Activated CD8-positive, alpha-beta memory T cell treated with anti-CD3 and anti-CD28 coated beads for 1 hour (primary cell): ENCODE measurements around the gene GJB4.
A peak's percentile ranks its signal among the peaks of the same experiment; 100 is the strongest.

ENCODE experiments used
- DNase-seq, 2 donors: peaks; one replicate each; pipeline ENCODE4 v3.0.0-alpha.2; 2020; ENCODE audit warnings: low read depth in 1 of 2; ENCODE audit errors: extremely low read depth in 1 of 2

Gene GJB4

DNA sequence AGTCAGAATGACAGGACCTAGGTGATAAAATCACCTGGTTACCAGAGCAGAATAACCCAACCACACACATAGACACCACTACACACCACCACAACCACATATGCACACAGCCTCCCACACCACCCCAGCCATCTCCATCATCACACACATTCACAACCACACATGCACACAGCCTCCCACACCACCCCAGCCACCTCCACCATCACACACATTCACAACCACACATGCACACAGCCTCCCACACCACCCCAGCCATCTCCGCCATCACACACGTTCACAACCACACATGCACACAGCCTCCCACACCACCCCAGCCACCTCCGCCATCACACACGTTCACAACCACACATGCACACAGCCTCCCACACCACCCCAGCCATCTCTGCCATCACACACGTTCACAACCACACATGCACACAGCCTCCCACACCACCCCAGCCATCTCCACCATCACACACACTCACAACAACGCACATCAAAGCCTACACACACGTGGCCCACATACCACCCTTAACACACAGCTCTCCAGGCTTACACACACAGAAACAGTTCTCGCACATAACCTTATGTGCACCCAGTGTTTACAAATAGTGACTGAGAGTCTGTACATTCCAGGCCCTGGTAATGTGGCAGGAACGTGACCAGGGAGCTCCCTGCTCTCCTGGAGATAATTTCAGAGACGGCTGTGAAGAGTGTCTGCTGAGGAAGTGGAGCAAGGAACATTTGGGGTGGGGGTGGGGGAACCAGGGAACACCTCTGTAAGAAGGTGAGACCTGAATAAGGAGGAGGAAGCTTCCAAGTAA lies 18.2 kb downstream of the GJB4 start:
- no peak for DNase-seq

DNA sequence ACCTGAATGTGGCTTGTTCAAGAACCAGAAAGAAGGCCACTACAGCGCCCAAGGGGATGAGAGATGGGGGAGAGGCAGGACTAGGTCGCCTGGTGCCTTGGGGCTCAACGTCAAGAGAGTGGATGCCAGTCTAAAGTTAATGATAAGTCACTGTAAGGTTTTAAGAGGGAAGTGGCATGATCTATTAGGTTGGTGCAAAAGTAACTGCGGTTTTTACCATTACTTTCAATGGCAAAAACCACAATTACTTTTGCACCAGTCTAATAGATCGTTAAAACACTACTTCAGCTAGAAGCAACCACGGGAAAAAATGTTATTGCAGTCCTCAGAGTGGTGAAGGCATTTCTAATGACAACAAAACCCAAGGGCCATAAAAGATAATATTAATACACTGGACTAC lies 18.8 kb downstream of the GJB4 start:
- no peak for DNase-seq

DNA sequence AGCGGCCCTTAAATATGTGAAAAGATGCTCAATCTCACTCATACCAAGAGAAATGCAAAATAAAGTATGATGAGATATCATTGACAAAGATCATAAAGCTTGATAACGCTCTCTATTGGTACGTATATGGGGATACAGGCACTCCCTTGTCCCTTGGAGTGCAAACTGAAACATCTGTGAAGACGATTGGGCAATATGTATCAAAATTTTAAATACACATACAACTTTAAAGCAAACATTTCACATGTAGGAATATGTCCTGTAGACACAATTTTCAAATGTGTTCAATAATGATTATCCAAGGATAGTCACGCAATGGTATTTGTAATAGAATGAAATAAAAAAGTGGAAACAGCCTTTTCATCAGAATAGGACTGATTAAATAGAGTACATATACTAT lies 19.5 kb downstream of the GJB4 start:
- no peak for DNase-seq

DNA sequence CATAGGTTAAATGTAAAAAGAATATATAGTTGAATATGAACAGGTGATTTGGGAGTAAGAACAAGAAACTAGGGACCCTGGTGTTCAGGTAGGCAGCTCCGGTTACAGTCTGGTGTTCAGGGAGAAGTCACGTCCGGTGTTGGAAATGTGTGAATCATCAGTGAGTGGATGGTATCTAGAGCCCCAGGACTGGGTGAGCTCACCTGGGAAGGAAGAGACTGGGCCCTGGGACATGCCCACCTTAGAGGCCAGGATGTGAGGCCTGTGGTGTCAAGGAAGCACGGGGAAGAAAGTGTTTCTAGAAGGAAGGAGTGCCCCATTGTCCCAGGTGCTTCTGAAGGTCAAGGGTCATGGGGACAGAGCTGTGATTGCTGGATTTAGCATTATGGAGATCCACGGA lies 20.0 kb downstream of the GJB4 start:
- no peak for DNase-seq

DNA sequence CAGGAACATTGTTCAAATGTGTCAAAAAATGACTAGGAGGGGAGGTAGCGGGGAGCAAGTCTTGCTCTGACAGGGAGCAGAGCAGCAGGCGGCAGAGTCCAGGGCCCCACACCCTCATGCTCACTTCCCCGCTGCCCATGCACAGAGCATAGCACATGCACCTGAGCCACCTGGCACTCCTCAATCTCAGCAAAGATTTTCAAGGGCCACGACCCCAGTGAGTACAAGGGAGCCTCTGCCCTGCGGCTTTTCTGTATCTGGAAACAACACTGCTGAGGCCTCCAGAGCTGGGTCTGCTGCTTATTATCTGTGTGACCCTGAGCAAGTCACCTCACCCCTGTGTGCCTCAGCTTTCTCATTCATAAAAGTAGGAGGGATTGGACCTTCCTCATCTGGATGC lies 20.4 kb downstream of the GJB4 start:
- DNase-seq, result no peak

DNA sequence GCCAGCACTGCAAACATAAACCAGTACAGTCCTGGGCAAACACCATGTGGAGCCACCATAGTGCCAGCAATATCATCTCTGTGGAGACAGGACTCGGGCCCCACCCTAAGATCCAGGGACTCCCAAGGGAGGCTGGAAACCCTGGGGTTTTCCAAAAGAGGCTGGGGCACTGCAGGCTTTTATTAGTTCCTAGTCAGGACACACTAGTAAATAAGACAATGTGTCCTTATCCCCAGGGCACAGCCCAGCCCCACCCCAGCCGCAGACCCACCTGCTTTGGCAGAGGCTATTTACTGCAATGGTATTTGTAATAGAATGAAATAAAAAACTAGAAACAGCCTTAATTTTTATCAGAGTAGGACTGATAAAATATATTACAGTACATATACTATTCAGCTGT lies 21.0 kb downstream of the GJB4 start:
- DNase-seq, result no peak

DNA sequence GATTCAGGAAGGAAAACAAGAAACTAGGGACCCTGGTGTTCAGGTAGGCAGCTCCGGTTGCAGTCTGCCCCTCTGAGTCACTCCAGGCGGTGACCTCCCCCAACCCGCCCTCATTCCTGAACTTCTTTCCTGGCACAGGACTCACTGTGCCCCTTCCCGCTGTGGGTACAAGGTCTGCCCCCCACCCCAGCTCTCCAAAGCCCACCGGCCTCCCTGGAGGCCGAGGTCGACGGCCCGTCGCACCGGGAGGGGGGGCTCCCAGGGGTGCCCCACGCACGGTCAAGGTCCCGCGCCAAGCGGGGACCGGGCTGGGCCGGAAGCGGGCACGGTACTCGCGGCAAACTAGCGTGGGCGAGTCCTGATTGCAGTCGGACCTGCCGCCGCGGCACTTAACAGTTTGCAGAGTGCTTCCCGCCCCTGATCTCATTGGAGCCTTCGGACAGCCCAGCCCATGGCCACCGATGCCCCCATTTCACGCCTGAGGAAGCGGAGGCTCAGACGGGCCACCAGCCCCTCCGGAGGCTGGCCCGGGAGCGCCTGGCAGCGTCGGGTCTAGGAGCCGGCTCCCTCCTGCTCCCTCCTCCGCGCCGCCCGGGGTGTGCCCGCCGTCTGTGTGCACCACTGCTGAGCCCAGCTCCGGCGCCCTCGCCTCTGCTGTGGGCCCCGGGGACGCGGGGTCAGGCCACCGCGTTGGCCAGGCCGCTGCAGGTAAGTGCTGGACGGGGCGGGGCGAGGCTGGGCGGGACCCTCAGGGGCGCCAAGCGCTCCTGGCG lies 21.7 kb downstream of the GJB4 start, which contains the start of gene GJB3:
TSS of gene GJB3 (plus strand) at position 144 of the 773 bp plus-strand sequence. CDS start 3,549 bp downstream, outside the sequence.
- no peak for DNase-seq

DNA sequence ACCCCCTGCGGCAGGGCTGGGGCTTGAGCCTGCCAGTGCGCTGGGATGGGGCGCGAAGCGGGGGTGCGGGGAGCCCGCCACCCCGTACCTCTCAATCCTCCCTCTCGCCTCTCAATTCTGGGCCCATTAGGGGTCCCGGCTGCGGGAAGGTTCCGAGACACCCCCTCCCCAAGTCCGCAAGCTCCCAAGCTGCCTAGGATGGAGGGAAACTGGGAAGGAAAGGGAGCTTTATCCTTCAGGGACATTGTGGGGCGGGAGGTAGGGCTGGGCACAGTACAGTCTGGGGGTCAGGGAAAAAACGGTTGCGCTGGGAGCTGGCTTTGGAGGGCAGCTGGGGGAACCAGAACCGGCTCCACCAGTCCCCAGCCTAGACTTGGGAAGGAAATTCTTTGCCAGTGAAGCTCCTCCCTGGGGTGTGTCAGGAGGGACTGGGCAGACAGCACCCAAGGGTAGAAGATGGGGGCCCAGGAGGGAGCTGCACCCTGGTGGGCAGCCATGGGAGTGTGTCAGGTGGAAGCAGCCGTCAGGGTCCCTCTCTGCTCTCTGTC lies 22.4 kb downstream of the GJB4 start:
- DNase-seq, result no peak

DNA sequence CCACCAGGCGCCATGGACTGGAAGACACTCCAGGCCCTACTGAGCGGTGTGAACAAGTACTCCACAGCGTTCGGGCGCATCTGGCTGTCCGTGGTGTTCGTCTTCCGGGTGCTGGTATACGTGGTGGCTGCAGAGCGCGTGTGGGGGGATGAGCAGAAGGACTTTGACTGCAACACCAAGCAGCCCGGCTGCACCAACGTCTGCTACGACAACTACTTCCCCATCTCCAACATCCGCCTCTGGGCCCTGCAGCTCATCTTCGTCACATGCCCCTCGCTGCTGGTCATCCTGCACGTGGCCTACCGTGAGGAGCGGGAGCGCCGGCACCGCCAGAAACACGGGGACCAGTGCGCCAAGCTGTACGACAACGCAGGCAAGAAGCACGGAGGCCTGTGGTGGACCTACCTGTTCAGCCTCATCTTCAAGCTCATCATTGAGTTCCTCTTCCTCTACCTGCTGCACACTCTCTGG lies 25.2 kb downstream of the GJB4 start:
- no peak for DNase-seq

DNA sequence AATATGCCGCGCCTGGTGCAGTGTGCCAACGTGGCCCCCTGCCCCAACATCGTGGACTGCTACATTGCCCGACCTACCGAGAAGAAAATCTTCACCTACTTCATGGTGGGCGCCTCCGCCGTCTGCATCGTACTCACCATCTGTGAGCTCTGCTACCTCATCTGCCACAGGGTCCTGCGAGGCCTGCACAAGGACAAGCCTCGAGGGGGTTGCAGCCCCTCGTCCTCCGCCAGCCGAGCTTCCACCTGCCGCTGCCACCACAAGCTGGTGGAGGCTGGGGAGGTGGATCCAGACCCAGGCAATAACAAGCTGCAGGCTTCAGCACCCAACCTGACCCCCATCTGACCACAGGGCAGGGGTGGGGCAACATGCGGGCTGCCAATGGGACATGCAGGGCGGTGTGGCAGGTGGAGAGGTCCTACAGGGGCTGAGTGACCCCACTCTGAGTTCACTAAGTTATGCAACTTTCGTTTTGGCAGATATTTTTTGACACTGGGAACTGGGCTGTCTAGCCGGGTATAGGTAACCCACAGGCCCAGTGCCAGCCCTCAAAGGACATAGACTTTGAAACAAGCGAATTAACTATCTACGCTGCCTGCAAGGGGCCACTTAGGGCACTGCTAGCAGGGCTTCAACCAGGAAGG lies 25.8 kb downstream of the GJB4 start:
- DNase-seq, result no peak

DNA sequence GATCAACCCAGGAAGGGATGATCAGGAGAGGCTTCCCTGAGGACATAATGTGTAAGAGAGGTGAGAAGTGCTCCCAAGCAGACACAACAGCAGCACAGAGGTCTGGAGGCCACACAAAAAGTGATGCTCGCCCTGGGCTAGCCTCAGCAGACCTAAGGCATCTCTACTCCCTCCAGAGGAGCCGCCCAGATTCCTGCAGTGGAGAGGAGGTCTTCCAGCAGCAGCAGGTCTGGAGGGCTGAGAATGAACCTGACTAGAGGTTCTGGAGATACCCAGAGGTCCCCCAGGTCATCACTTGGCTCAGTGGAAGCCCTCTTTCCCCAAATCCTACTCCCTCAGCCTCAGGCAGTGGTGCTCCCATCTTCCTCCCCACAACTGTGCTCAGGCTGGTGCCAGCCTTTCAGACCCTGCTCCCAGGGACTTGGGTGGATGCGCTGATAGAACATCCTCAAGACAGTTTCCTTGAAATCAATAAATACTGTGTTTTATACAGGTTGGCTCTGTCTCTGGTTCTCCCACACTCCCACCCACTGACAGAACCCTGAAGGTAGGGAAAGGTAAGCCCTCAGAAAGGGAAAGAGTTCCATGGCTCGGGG lies 26.4 kb downstream of the GJB4 start:
- no peak for DNase-seq

DNA sequence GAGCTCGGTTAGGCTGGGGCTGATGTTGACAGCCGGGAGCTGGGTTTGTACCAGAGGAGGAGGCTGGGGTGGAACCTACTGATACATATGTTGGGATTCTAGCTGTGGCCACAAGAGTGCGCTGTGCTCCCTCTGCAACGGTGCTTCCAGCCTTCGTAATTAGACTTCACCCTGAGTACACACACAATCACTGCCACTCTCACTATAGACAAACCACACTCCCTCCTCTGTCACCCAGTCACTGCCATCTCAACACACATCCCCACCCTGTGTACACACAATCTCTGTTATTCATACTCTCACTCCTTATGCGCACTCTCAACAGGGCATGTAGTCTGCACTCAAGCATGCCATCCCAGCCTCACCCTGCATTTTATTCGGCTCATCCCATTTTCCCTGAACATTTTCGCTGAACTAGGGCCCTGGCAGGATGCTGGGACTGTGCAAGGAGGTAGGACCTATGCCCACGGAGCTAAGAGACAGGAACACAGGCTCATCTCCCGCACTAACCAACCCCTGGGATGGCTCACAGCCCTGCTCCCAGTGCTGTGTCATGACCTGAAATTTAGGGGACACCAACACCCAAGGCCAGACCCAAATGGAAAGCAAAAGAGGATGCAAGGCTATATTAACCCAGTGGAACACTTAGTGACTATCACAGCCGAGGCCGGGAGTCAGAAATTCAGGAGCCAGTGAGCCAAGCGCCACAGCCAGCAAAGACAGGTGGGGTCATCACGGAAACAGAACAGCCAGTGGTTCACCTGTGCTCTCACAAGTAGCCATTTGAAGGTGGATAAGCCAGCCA lies 27.2 kb downstream of the GJB4 start:
- peak; percentile 21 to 42 for DNase-seq

DNA sequence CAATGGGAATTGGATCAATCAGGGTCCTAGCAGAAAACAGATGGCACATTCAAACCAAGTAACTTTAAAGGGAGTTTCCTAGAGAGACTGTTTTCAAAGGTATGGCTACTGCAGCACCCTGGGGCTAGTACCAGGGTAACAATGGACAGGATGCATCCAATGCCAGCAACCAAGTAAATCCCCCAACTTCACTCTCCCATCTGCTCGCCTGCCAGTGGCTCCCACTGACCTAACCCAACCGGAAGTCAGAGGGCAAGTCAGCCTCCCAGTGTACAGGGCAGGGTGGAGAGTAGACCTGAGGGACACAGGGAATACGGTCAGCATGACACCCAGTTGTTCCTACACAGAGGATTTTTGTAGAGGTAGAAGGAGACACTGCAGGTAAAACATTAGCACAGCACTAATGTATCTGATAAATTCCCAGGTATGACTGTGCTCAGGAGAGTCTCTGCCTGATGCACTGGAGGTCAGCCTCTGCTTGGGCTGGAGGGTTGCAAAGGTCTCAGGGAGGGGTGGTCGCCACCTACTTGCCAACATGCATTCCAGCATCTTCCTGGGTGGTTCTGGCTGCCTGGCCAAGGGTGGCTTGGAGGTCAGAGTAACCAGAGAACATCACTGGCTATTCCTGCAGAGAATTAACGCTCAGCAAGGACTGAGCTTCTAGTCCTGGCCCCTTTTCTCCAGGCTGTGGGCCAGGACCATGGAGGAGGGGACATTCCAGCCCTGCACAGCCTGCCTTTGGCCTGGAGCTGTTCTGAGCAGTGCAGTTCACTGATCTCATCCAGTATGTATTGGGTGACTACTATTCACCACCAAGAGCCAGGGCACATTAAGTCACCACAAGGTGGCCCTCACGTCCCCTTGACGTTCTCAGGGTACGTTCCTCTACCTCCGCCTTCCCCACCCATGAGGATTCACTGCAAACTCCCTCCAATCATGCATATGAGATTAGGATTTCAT lies 28.2 kb downstream of the GJB4 start:
- no peak for DNase-seq

DNA sequence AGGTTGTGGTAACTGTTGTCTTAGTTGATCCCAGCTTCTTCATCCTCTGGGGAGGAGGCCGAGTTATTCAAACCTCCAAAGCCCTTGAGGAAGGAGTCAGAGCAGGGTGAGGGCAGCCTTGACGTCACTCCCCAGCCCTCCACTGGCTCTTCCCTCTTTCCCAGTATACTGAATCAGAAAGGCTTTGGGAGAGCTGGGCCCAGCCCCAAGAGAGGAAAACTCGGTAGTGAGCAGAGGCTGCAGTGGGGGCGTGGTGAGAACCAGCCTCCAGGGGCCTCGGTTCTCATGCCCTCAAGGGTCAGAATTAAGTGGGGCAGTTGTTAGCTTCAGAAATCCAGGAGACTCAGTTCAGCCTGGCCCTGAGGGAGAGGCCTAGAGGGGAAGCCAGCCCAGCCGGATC lies 31.4 kb downstream of the GJB4 start:
- no peak for DNase-seq

DNA sequence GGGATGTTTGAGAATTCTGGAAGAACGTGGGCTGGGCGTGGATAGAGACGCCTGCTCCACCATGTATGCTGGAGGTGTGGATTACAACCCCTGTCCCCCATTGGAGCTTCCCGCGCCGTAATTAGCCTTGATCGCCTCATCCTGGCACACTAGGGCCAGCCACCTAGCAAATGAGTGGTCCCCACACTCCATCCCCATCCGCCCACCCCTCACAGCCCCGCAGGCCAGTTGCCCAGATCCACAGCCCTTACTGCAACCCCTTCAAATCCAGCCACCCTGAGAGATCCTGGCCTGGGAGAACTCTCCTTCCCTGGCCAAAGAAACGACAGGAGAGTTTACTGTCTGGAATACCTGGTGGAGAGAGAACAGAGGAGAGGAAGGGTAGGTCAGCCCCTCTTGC lies 32.9 kb downstream of the GJB4 start:
- no peak for DNase-seq

DNA sequence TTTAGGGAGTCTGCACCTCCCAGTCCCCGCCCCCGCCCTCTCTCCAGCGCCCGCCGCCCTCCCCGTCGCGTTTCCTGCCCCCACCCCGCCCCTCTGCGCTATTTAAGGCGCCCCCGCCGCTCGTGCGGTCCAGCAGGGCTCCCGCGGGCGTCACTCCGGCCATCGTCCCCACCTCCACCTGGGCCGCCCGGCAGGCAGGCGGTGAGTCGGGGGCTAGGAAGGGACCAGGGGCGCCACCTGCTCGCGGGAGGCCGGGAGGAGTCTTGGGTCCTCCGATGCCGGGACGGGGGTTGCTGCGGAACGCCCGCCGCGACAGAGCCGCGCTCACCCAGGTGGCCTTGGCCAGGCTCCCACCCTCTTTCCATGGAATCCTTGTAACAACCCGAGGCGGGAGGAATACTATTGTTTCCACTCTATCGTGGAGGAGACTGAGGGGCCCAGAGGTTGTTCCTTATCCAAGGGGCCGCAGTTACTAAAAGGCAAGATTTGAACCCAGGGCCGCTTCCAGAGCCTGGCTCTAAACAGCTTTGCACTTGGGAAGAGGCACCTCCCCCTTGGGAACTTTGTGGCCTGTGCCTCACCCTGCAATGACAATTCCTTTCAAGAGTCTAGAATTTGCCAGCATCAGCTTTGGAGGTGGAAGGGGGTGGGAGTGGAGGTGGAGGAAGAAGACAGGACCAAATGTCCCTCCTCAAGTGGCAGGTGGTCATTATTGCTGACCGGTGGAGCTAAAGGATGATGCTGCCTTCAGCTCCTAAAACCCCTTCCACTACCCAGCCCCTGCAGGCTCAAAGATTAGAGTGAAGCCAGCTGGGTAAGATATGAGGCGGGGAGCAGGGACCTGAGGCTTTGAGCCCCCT lies 33.6 kb downstream of the GJB4 start, which contains the start of gene GJA4:
TSS of gene GJA4 (plus strand) at position 132 of the 860 bp plus-strand sequence. CDS start 1,215 bp downstream, outside the sequence.
- no peak for DNase-seq

DNA sequence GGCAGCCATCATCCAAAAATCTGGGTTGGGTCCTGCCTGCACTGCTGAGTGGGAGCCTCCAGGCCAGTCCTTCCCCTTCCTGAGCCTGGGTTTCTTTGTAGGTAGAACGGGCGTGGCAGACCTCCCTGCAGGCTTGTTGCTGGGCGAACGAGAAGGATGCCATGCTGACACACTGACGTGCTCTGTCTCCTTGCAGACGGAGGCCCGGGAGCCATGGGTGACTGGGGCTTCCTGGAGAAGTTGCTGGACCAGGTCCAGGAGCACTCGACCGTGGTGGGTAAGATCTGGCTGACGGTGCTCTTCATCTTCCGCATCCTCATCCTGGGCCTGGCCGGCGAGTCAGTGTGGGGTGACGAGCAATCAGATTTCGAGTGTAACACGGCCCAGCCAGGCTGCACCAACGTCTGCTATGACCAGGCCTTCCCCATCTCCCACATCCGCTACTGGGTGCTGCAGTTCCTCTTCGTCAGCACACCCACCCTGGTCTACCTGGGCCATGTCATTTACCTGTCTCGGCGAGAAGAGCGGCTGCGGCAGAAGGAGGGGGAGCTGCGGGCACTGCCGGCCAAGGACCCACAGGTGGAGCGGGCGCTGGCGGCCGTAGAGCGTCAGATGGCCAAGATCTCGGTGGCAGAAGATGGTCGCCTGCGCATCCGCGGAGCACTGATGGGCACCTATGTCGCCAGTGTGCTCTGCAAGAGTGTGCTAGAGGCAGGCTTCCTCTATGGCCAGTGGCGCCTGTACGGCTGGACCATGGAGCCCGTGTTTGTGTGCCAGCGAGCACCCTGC lies 34.7 kb downstream of the GJB4 start:
- DNase-seq, result no peak
